G401 (cell line): ENCODE measurements around the gene NECAB3. TPM values are rescaled to one million over a fixed set of nuclear protein-coding genes. Genes with fewer than 3 reads are reported as not detected.

ENCODE experiments used
- DNase-seq: peaks from one replicate; pipeline ENCODE4 v3.0.0-alpha.2; 2015; ENCODE audit warnings: low spot score
- in situ Hi-C: cut with HindIII; loops from 2 replicates; pipeline ENCODE4 v1.10.0; 2016; ENCODE audit warnings: low sequenced_read_pairs, mixed read lengths
- total RNA-seq: library from RNA; depleted of rRNA; stranded (reverse); fragments of >200 nt; shearing (Covaris generic); gene quantifications from 2 replicates; pipeline ENCODE4 v1.2.3, GENCODE V29; 2014

The NECAB3 gene
- total RNA-seq, 1 experiment from 2014 or later, result 69.9 TPM

- no peak for DNase-seq
- in situ Hi-C loops, result no loop called here
Observed at GRCh38 chr20:33668466-33669155, 5.6 kb downstream of the NECAB3 start.

DNA sequence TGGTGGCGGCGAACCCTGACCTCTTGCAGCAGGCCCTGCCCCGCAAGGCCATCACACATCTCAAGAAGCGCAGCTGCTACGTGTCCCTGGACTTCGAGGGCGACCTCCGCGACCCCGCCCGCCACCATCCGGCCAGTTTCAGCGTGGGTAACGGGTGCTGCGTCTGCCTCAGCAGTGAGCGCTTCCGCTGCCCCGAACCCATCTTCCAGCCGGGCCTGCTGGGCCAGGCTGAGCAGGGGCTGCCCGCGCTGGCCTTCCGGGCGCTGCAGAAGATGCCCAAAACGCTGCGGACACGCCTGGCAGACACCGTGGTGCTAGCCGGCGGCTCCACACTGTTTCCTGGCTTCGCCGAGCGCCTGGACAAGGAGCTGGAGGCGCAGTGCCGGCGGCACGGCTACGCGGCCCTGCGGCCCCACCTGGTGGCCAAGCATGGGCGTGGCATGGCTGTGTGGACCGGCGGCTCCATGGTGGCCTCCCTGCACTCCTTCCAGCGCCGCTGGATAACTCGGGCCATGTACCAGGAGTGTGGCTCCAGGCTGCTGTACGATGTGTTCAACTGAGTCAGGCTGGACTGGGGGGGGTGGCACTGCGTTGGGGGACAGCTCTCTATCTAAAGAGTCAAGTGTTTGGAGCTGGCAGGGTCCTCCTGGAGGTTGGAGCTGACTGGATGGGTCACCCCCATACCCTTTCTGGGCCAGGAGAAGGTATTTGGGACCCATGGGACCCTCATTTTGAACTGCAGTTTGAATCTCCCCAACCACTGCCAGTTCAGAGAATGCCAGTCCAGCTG lies 6.4 kb downstream of the NECAB3 start:
- in situ Hi-C loops, result no loop called here
- peak; percentile 71 for DNase-seq

GRCh38 chr20:33667245-33667675 lies 7.0 kb downstream of the NECAB3 start:
- DNase-seq, result no peak
- in situ Hi-C loops, result no loop called here

DNA sequence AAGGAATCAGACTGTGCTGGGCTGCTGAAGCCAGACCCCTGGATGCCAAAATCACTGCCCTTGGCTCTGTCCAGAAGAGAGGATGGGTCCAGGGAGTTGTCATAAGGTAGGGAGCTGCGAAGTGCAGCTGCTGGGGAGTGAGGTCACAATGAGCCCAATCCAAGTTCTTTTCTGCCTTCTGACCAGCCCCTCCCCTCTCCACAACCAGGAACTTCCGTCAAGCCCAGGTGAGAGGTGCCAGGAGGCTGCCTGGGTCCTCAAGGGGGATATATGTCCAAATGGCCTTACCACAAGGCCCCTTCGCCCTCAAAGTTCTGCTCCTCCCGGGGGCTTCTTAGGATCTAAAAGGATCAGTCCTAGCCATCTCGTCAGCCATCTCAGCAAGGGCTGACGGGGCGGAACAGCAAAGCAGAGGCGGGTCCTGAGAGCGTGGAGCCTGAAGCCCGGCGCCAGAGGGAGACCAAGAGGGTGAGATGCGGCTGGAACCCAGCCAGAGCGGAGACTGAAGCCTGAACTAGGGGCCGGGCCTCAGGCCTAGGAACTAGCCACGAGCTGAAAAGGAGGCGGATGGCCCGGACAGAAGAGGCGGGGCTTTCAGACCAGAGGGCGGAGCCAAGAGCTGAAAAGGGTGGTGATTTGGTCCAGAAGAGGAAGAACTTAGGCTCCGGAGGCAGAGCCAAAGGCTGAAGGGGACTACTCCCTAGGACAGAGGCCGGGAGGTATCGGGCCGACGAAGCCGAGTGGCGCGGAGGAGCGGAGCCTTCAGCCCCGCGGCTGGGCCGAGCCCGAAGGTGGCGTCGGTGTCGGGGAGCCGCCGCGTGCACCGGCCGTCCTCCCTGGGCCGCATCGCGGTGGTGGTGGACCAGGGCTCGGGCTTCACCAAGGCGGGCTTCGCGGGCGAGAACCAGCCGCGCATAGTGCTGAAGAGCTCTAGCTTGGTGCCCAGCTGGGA lies 7.7 kb downstream of the NECAB3 start, which contains the start of gene ACTL10:
Gene ACTL10, plus strand, starts transcription at position 651 of the 952 bp plus-strand sequence. CDS start 555 bp downstream, outside the sequence.
- in situ Hi-C loops, result no loop called here
- peak; percentile 77 for DNase-seq

DNA sequence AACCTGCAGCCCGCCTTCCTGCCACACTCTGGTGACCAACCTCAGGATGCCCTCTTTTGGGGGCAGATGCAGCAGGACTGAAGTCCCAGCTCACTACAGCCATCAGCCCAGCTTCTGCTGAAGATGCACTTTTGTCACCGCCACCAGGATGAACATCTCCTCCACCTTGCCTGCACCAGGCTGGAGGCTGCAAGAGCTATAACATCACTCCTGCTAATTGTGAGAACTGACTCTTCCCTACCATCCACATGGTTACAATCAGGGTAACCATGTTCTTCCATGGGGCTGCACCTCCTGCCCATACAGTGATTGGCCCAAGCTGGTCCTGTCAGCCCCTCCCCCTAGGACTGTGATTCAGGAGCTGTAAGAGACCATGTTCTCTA lies 9.5 kb downstream of the NECAB3 start:
- no peak for DNase-seq
- in situ Hi-C loops, result no loop called here

DNA sequence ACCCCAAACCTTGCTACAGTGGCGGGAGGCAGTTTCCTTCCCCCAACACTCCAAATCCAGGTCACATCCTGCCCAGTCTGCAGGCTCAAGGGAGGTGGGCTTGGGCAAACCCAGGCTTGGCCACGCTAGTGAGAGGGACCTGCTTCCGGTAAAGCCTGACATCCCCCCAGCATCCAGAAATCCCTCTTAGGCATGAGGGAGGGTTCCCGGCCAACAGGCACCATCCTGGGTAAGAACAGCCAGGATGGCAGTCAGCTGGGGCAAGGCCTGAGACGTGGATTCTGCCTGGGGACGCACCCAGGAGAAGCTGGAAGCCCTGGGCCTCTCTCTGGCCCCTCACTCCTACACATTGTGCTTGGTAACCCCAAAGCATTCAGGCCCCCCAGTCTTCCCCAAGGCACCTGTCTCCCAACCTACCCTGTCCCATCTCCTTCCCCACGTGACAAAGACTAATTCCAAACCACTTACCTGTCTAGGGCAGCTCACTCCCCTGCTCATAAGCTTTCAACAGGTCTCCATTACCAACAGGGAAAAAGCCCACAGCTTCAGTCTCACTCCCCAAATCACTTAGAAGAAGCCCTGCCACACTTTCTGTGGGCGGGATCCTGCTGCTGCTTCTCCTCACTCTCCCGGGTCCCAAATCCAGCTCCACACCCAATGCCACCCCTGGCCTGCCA lies 10.0 kb downstream of the NECAB3 start:
- in situ Hi-C loops, result no loop called here
- DNase-seq, result no peak

- in situ Hi-C loops, result no loop called here
- DNase-seq, result peak; percentile 61
Observed at GRCh38 chr20:33663161-33664084, 10.8 kb downstream of the NECAB3 start.

- in situ Hi-C loops, result no loop called here
Observed at GRCh38 chr20:33662172-33662571, 12.1 kb downstream of the NECAB3 start, which contains the start of gene C20orf144. Gene C20orf144, plus strand, starts transcription at chr20:33662327. Its CDS starts 19 bp downstream, at chr20:33662346.

GRCh38 chr20:33660685-33661058 lies 13.6 kb downstream of the NECAB3 start:
- in situ Hi-C loops, result no loop called here
- DNase-seq, result no peak

More at GRCh38 chr20:33662172-33662571, 12.1 kb downstream of the NECAB3 start, which contains the start of gene C20orf144:
- no peak for DNase-seq

DNA sequence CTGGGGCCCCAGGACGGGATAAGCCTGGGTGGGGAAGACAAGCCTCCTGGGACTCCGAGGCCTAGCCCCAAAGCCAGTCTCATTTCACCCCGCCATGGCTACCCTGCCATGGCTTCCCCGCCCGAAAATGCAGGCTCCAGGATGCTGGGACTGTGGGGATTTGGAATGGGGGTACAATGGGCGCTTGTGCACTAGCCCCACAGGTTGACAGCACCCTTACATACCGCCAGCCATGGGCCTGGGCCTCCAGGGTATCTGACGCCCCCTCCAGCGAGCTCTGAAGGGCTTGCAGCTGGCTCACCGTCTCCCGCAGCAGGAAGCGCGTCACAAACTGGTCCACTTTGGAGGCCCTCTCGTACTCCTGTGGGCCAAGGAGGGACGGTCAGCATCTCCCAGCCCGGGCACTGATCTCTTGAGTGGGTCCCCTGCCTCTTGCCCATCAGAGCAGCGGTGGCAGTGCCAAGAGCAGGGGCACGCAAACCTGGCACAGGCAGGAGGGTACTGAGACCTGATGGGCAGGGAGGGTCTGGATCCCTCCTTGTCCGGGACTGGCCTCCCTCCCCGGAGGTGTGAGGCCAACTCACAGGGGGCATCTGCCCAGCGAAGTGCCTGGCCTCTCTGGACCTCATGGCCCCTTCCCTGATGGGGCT lies 14.1 kb downstream of the NECAB3 start:
- in situ Hi-C loops, result no loop called here
- no peak for DNase-seq

GRCh38 chr20:33659341-33660034 lies 14.7 kb downstream of the NECAB3 start:
- in situ Hi-C loops, result no loop called here
- no peak for DNase-seq

DNA sequence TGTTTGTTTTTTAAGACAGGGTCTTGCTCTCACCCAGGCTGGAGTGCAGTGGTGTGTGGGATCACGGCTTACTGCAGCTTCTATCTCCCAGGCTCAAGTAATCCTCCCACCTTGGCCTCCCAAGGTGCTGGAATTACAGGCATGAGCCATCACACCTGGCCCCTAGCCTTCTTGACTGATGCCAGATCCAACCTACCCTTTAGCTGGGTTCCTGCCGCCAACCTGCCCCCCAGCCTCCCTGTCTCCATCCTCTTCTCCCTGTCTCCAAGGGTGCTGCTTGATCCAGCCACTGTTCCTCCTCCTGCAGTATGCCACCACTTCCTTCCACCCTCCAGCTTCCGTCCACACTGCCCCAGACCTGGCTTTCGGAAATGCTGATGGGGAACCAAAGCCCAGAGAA lies 15.3 kb downstream of the NECAB3 start:
- DNase-seq, result no peak
- in situ Hi-C loops, result no loop called here

DNA sequence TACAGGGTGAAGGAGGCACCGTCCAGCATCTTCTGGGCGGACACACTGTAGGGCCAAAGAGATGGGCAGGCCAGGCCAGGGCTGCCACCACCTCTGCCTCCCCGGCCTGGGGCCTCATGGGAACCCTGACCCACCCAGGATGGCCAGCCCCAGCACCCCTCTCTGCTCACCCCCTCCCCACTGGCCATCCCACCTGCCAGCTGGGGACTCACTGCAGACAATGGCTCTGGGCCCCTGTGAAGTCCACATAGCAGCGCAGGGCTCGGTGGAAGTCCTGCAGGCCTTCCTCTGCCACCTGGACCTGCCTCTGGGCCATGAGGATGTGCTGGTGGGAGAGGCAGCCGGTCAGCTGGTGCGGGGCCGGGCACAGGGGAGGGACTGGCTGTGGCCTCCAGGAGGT lies 15.7 kb downstream of the NECAB3 start:
- in situ Hi-C loops, result no loop called here
- no peak for DNase-seq

DNA sequence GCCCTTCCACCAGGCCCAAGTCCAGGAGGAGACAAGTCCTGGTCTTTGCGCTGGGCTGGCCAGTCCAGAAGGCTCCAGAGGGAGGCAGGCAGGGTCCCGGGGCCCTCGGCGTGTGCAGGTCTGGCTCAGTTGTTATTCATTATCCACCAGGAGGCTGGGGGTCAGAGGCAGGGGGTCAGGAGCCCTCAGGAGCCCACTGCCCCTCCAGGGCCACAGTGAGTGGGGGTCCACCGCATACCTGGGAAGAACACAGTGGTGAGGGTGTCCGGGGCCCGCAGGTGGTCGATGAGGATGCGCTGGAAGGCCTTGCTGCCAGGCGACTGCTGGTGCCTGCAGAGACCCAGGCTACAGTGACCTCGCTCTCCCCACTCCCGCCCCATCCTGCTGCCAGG lies 16.5 kb downstream of the NECAB3 start:
- no peak for DNase-seq
- in situ Hi-C loops, result no loop called here

GRCh38 chr20:33656783-33657703 lies 17.2 kb downstream of the NECAB3 start:
- in situ Hi-C loops, result no loop called here
- DNase-seq, result no peak
